ENCODE results near the gene ARHGEF6.
A peak's percentile ranks its signal among the peaks of the same experiment; 100 is the strongest.

Gene ARHGEF6

GRCh38 chrX:136745215-136746173 is 35.2 kb downstream of the ARHGEF6 start:
- DNase-seq (ENCODE audit: low read depth in 2 of 2): no peak

GRCh38 chrX:136742721-136743379 is 37.9 kb downstream of the ARHGEF6 start:
- DNase-seq (ENCODE audit: low read depth in 2 of 2): no peak

GRCh38 chrX:136738049-136738729 is 42.5 kb downstream of the ARHGEF6 start:
- DNase-seq (ENCODE audit: low read depth in 2 of 2): no peak

- no peak for DNase-seq (ENCODE audit: low read depth in 2 of 2)
Measured at GRCh38 chrX:136736690-136737089, 44.0 kb downstream of the ARHGEF6 start.

GRCh38 chrX:136735601-136736000 is 45.1 kb downstream of the ARHGEF6 start:
- DNase-seq (ENCODE audit: low read depth in 2 of 2): no peak

GRCh38 chrX:136733613-136734012 is 47.1 kb downstream of the ARHGEF6 start:
- DNase-seq (ENCODE audit: low read depth in 2 of 2): no peak

- DNase-seq (ENCODE audit: low read depth in 2 of 2): no peak
Measured at GRCh38 chrX:136731798-136732197, 48.9 kb downstream of the ARHGEF6 start.

- DNase-seq (ENCODE audit: low read depth in 2 of 2): no peak
Measured at GRCh38 chrX:136731207-136731782, 49.4 kb downstream of the ARHGEF6 start.

GRCh38 chrX:136728393-136728792 is 52.3 kb downstream of the ARHGEF6 start:
- DNase-seq (ENCODE audit: low read depth in 2 of 2): no peak

GRCh38 chrX:136725441-136726104 is 55.2 kb downstream of the ARHGEF6 start:
- DNase-seq (ENCODE audit: low read depth in 2 of 2): no peak

- no peak for DNase-seq (ENCODE audit: low read depth in 2 of 2)
Measured at GRCh38 chrX:136718091-136718490, 62.6 kb downstream of the ARHGEF6 start.

- DNase-seq (ENCODE audit: low read depth in 2 of 2): no peak
Measured at GRCh38 chrX:136714626-136715599, 65.8 kb downstream of the ARHGEF6 start.

GRCh38 chrX:136712650-136713310 is 68.0 kb downstream of the ARHGEF6 start:
- no peak for DNase-seq (ENCODE audit: low read depth in 2 of 2)

- DNase-seq (ENCODE audit: low read depth in 2 of 2): no peak
Measured at GRCh38 chrX:136711147-136711546, 69.6 kb downstream of the ARHGEF6 start.

- DNase-seq (ENCODE audit: low read depth in 2 of 2): no peak
Measured at GRCh38 chrX:136710325-136710951, 70.3 kb downstream of the ARHGEF6 start.

- DNase-seq (ENCODE audit: low read depth in 2 of 2): no peak
Measured at GRCh38 chrX:136708348-136708747, 72.4 kb downstream of the ARHGEF6 start.

- no peak for DNase-seq (ENCODE audit: low read depth in 2 of 2)
Measured at GRCh38 chrX:136697156-136697555, 83.6 kb downstream of the ARHGEF6 start.

- DNase-seq (ENCODE audit: low read depth in 2 of 2): peak in 1 of 2 donors; percentile 18
Measured at GRCh38 chrX:136694431-136695087, 86.2 kb downstream of the ARHGEF6 start.

GRCh38 chrX:136692271-136692670 is 88.5 kb downstream of the ARHGEF6 start:
- DNase-seq (ENCODE audit: low read depth in 2 of 2): no peak
